HG03520 (cell line): ENCODE measurements around the gene PSME4.
"Not testable (repeated sequence)": the region's sequence is repeated elsewhere in the genome, so short reads cannot be mapped to it uniquely, and the experiment has no call there.

Experiments used
- ATAC-seq: cut with Tn5 transposase; IDR thresholded peaks from one replicate; pipeline ENCODE4 v1.9.1; 2021; ENCODE audit warnings: mild to moderate bottlenecking, moderate library complexity; ENCODE audit not compliant: unreplicated experiment

The PSME4 gene

DNA sequence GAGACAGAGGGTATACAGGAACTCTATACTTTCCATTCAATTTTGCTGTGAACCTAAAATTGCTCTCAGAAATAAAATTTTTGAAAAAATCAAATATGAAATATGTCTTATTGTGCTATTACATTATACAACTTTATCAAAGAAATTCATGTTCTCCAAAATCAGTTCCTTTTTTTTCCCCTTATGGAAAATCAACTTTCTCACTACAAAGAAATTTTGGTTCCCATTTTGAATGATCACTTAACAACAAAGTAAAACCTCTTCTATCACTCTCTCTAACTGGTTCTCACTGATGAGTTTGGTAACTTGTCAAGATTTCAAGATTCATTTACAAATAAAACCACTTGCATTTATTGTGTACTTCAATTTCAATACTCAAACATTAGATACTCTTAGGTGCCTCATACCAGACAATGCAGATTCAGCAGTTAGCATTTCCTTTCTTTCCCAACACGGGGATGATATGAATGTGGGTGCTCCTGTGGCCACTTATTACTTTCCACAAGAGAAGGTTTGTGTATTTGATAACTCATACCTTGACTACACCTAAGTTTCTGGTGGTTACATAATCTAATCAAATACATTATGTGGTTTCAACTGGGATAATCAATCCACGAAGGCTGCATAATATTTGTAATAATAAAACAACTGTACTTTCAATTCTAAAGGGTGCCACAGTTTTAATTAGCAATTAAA is 6.4 kb downstream of the PSME4 start:
- no peak for ATAC-seq

DNA sequence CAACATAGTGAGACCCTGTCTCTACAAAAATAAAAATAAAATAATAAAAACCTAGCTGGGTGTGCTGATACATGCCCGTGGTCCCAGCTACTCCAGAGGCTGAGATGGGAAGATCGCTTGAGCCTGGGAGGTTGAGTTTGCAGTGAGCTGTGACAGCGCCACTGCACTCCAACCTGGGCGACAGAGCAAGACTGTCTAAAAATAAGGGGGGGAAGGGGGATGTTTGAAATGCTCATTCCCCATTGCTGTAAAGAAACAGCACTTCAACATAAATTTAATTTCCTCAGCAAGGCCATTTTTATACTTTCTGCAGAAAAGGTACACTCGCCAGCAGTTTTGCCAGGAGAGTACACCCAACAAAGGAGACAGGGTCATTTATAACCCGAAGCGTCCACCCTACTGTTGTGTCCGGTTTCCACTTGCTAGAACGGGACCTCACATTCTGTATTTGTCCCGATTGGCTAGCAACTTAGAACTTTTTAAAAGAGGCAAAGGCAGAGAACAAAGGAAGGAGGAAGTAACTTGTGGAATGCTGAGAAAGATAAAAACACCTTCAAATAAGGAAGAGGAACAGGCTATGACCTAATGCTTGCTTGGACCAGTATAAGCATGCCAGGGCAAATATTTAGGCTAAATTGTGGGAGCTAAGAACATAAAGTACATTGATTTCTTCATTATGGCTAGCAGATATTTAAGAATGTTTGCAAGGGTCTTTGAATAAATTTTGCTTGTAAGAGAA is 9.1 kb downstream of the PSME4 start:
- not testable (repeated sequence) for ATAC-seq

DNA sequence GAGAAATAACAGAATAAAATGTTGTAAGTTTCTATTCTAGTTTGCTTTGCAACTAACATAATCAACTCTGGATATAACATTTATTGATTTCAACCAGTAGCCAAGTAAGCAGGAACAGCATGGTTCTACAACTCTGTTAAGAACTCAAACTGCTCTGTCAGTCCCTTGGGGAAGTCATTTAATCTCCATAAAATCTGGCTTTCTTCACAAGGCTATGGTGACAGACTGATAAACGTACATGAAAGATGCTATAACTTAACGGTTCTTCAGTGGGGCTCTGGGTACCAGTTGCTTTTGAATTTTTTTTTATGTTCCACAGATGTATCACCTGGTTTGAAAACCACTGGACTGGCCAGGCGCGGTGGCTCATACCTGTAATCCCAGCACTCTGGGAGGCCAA is 10.3 kb downstream of the PSME4 start:
- no peak for ATAC-seq

DNA sequence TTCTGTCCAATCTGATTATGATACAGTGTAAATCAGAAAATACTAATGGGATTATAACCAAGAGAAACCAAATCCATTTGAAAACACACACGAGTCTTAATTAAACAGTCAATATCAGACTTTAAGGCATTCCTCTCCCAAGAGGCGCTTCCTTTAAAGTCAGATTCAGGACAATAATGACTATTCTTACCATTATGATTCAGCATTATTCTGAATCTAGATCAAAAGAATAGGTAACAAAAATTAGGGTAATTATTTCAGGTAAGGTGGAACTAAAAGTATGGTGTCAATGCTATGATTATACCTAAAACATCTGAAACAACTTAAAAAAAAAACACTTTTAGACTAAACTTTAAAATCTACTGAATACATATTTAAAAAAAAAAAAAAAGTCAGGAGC is 12.3 kb downstream of the PSME4 start:
- no peak for ATAC-seq

DNA sequence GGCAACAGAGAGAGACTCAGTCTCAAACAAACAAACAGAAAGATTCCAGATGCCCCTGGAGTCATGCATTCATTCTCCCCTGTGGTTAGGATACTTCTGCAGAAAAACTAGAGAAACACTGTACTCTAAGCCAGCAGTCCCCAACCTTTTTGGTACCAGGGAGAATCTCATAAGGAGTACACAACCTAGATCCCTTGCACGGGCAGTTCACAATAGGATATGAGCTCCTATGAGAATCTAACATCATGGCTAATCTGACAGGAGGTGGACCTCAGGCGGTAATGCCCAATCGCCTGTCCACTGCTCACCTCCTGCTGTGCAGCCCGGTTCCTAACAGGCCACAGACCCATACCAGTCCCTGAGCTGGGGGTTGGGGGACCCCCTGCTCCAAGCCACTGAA is 18.3 kb downstream of the PSME4 start:
- no peak for ATAC-seq

DNA sequence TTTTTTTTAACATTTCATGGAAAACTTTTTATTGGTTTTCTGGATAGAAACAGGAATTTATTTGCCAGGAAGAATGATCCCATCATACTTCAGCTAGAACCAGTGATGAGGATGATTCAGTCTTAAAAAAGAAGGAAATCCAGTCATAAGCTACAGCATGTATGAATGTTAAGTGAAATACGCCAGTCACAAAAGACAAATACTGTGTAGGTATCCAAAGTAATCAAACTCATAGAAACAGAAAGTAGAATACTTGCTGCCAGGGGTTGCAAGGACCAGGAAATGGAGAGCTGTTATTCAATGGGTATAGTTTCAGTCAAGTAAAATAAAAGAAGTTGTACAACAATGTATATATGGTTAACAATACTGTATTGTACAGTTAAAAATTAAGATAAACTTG is 21.3 kb downstream of the PSME4 start:
- no peak for ATAC-seq

DNA sequence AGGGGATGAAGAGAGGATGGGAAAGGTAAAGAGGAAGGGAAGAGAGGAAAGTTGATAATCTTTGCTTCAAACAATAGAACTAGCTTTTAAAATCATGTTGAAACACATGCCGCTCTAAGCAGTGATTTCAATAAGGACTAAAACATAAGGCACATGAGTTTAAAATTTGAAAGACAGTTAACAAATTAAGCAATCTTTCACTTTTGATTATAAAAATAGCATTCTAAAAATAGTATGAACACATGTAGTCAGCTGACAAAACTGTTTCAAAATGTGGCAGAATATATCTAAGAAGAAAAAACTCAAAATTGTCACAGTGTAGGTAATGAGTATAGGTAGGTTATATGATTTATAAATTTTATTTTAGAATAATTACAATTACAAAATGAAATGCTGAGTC is 25.3 kb downstream of the PSME4 start:
- no peak for ATAC-seq

DNA sequence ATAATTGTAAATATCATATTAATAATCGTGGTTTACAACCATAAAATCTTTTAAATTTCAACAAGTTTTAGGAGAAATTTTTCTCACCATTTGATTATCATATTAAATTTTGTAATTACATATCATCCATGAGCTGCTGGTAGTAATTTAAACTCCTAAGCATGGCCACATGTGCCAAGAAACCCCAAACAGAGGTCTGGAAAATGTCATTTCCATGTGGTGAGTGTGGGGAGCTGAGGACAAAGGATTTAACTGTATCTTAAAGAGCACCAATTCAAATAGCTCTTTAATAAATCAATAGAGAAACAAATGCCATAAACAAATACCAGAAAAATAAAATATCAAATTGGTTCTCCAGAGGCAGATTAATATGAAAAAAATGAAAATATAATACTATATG is 26.3 kb downstream of the PSME4 start:
- no peak for ATAC-seq

DNA sequence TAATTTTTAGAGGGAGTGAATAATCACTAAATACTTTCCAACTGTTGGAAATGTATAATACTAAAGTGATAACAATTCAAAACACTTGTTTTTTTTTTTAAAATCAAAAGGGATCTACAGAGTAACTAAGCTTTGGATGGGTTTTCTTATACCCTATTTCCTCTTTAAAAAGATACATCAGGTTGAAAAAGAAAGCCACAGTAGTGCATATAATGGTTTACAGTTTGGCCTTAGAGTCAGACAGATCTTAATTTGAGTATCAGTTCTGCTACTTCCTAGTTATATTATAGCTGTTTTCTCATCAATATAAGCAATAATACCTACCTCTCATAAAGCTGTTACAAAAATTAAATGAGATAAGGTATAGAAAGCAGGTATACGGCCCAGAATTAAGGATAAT is 28.5 kb downstream of the PSME4 start:
- ATAC-seq: no peak

DNA sequence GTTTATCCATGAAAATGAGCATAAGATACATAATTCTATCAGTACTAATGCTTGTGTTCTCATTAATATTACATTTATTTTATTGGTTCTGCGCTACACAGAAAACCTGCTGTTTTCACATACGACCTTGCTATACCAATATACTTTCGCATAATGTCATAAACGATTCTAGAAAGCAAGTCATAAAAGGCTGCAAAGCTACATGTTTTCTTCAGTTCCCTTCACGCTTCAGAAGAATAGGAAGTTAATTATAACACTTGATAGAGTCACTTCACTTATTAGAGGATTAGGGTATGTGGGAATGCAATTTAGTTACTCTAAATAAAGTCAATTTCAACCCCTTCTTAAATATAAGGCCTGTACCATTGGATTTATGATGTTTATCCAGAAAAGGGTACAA is 29.0 kb downstream of the PSME4 start:
- no peak for ATAC-seq

DNA sequence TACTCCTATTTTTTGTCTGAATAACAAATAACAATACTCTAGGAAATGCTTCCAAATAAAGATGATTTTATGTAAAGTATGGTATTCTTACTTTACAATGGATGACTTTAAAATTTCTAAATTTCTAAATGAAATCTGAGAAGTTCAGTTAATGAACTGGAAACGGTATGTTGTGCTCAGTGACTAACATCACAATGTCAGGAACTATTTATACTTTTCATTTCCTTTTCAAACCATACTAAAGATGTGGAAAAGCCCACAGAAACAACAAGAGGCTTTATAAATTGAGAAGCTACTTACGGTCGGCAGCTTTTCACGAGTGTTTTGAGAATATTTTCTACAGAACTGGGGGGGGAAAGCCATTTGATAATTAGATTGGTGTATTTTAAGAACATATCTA is 31.1 kb downstream of the PSME4 start:
- ATAC-seq: no peak

DNA sequence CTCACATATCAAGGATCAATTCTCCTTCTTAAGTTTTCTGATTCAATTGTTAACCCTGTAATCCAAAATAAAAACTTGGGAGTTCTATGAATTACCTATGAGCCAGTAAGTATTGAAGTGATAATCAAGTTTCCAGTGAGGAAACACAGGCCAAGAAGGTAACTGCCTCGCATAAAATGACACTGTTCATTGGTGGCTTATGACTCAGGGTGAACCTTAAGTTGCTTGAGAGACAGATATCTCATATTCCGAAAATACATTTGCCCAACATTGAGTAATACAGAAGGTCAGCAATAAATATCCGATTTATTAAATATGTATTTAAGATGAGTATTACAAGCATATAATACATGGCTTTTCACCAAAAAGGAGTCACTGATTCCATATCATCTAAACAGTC is 31.9 kb downstream of the PSME4 start:
- no peak for ATAC-seq

DNA sequence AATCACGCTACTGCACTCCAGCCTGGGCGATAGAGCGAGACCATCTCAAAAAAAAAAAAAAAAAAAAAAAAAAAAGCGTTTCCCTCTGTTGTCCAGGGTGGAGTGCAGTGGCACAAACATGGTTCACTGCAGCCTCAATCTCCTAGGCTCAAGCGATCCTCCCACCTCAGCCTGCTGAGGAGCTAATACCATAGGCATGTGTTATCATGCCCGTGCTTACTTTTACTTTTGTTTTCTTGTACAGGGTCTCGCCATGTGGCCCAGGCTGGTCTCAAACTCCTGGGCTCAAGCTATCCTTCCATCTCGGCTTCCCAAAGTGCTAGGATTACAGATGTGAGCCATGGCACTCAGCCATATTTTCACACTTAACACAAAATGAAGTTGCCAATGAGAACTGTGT is 37.5 kb downstream of the PSME4 start:
- ATAC-seq: no peak

DNA sequence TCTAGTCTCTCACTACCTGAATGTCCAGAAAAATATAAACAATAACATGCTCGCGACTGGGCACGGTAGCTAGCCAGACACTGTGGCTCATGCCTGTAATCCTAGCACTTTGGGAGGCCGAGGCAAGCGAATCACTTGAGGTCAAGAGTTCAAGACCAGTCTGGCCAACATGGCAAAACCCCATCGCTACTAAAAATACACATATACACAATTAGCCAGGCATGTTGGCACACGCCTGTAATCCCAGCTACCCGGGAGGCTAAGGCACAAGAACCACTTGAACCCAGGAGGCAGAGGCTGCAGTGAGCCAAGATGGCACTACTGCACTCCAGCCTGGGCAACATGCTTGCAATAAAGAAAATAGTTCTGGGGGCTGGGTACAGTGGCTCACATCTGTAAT is 44.5 kb downstream of the PSME4 start:
- not testable (repeated sequence) for ATAC-seq

DNA sequence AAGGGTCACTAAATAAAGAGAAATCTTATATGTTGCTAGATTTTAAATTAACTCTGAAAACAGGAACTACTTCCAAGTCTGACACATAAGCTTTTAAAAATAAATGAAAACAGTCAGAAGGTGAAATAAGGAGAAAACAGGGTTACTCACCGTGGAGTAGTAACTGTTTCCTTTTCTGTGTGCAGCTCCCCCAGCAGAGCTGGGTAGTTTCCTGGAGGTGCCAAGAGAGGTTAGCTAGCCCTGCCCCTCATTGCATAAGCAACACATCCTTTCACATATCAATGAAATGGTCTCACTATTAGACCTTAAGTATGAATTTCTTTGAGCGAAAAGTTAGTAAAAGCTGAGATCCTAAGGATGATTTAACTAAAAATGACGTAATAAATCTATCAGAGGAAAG is 57.1 kb downstream of the PSME4 start:
- peak; percentile 75 for ATAC-seq

DNA sequence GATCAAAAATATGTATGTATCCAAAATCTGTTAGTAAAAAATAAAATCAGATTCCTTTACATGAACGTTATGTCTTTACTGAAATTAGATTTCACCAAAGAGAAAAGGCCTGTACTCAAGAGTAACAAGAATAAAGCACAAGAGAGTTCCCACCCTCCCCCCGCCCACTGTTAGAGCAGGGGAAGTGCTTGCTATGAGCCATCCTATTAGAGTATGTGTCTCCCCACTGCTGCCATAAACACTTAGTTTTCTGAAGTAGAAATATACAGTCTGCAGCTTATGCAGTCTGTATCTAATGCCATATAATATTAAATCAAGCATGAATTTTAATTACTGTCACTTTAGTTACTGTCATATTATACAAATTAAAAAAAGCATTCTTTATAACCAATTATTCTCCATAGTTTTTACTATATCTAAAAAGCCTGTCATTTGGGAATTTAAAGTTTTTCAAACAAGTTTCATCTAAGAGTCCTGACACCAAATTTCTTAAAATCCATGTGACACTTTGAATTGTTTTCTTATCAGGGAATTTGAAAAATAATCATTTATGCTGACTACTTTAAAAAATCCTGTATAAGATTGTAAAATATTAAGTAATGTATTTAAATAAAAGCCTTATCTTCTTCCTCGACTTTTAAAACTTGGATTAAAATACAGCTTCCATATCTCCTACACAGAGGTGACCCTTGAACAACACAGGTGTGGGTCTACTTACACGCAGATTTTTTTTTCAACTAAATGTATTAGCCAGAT is 59.2 kb downstream of the PSME4 start:
- ATAC-seq: no peak

DNA sequence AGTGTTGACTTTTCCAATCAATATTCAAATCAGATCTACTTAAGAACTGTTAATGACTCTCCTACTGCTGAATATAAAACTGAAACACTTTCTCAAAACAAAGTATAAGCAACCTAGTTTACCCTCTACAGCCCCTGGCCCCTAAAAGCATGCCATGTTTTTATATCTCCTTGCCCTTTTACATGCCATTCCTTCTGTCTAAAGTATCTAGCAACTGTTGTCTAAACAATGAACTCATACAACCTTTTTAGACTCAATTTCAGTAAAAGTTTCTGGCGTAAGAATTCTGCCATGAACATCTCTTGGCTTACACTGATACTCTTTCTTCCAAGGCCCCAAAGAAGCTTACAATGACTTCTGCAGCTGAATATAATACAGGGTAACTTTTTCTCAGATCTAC is 63.2 kb downstream of the PSME4 start:
- ATAC-seq: no peak

DNA sequence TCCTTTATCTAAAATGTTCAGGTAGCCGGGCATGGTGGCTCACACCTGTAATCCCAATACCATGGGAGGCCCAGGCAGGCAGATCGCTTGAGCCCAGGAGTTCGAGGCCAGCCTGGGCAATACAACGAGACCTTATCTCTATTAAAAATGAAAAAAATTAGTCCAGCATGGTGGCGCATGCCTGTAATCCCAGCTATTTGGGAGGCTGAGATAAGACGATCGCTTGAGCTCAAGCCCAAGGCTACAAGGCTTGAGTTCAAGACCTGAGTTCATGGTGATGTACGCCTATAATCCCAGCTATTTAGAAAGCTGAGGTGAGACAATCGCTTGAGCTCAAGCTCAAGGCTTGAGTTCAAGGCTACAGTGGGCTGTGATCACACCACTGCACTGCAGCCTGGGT is 65.4 kb downstream of the PSME4 start:
- ATAC-seq: no peak

DNA sequence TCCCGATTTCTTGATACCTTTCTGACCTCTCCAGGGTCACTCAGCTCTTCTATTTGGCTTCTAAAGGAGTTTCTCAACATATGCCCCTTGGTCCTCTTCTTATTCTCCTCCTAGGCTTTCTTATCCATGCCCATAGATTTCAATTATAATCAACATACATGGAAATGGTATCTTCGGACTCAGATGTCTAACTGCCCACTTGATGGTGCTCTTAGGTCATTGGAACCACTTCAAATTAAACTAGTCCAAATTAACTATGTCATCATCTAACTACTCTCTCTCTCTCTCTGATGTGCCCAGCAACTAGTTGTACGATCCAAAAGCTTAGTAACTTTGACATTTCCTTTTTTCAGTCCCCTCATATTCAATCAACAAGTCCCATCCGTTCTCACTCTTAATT is 67.8 kb downstream of the PSME4 start:
- no peak for ATAC-seq

DNA sequence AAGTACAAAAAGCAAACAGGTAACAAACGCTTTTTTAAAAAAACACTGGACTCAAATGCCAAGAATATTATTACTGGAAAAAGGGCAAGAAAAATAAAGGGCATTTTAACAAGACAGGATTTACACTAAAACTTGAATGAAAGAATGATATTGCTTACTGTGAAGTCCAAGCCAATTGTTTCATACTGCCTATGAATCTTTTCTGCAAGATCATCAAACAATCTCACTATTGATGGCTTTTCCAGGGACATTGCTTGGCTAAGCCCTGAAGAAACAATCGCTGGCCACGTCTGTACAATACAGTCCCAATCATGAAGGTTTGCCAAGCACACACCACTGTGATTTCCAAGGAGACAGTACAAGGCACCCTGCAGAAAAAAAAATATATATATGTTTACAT is 69.6 kb downstream of the PSME4 start:
- ATAC-seq: no peak

DNA sequence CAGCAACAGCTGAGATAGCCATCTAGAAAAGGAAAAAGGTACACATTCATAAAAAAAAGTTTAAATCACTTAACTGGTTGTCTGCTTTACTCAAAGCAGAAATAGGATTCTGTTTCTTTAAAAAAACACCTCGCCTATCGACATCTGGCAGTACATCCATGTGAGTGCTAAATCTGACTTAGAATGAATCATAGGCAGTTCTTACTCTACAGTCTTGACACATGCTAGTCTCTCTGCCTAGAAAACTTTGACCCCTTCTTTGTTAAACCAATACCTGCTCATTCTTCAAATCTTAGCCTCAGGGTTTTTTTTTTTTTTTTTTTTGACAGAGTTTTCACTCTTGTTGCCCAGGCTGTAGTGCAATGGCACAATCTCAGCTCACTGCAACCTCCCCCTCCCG is 73.9 kb downstream of the PSME4 start:
- ATAC-seq: no peak
